Activated CD4-positive, alpha-beta T cell treated with anti-CD3 and anti-CD28 coated beads, Interleukin-2, amount 10 ng/mL, durations not matched to agents 7 days and 5 days (primary cell): ENCODE data around the gene AMIGO1. TPM values are rescaled to one million over a fixed set of nuclear protein-coding genes. Genes with fewer than 3 reads are reported as not detected.

Experiments used
- CTCF ChIA-PET: fragments of 350-600 bp; sonication (Branson Sonifier 250); formaldehyde crosslinking; loops from one replicate; lab custom pipeline; 2021; ENCODE audit warnings: antibody characterized with exemption; lab: Charles Lee
- POLR2A ChIA-PET: fragments of 350-600 bp; sonication (Branson Sonifier 250); formaldehyde crosslinking; loops from one replicate; lab custom pipeline; 2021; ENCODE audit warnings: antibody characterized with exemption; lab: Charles Lee
- DNase-seq: peaks from one replicate; pipeline ENCODE4 v3.0.0-alpha.2; 2020
- H3K27ac Mint-ChIP-seq: one replicate; pipeline ENCODE4 v1.8.0; 2021; ENCODE audit warnings: mild to moderate bottlenecking, moderate library complexity, mixed read lengths
- H3K27me3 Mint-ChIP-seq: one replicate; pipeline ENCODE4 v1.8.0; 2021; ENCODE audit warnings: mixed read lengths
- H3K36me3 Mint-ChIP-seq: one replicate; pipeline ENCODE4 v1.8.0; 2021; ENCODE audit warnings: low read depth, mixed read lengths
- H3K4me1 Mint-ChIP-seq: one replicate; pipeline ENCODE4 v1.8.0; 2021; ENCODE audit warnings: mixed read lengths
- H3K4me3 Mint-ChIP-seq: one replicate; pipeline ENCODE4 v1.8.0; 2021; ENCODE audit warnings: mild to moderate bottlenecking, moderate library complexity, mixed read lengths
- H3K9me3 Mint-ChIP-seq: one replicate; pipeline ENCODE4 v1.8.0; 2021; ENCODE audit warnings: mixed read lengths
- total RNA-seq, 2 experiments: library from RNA; stranded (reverse); gene quantifications; one replicate each; pipeline ENCODE4 v1.2.3, GENCODE V29; 2021

The AMIGO1 gene
- total RNA-seq, 2 experiments from 2014 or later: 5.8 to 7.6 TPM

- Mint-ChIP-seq H3K36me3 (no peaks in the 10 kb centered on the region), H3K27me3 (peaks cover 5% of the 10 kb centered on the region), H3K9me3 (no peaks in the 10 kb centered on the region), H3K27ac (peak overlapping the region; percentile 96), H3K4me3 (peak overlapping the region; percentile 17), H3K4me1 (peaks cover 39% of the 10 kb centered on the region)
- CTCF ChIA-PET: interaction anchor here (1.0 to 46.6 kb wide), 5 partner anchors 8 to 431 kb away, joined by 3 to 1139 read pairs (median 4); partner anchors contain the start of genes AMIGO1, ATXN7L2 and CYB561D1
- DNase-seq: no peak
- POLR2A ChIA-PET: no interaction called here
Measured at GRCh38 chr1:109530457-109531087, 21.0 kb upstream of the AMIGO1 start.

DNA sequence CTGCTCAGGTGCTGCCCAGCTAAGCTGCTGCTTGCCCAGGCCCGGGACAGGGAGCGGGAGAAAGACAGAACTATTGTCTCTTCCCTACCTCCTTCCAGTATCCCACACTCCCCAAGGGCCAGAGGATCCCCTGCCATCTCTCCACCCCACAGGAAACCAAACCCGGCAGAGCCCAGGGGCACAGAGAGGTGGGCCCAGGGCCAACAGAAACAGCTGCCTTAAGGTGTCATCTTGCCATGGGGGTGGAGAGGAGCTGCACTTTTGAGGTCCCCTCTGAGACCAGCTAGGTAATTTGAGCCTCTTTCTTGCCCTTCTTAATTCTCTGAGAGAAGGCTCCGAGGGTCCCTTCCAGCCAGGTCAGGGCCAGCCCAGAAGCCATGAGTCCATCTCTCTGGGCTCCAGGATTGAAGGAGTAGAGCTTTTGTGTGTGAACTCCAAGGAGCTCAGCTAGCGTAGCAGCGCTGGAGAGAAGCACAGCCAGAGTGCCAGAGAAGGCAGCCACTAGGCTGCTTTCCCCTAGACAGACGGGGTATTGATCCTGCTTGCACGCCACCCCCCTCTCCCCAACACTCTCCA, 20.4 kb upstream of the AMIGO1 start:
- CTCF ChIA-PET: interaction anchor here (0.7 to 46.6 kb wide), 7 partner anchors 9 to 432 kb away, joined by 3 to 1139 read pairs (median 3); partner anchors contain the start of genes AMIGO1, ATXN7L2 and CYB561D1
- no peak for DNase-seq
- Mint-ChIP-seq H3K4me1 (peaks cover 39% of the 10 kb centered on the region), H3K9me3 (no peaks in the 10 kb centered on the region), H3K27ac (peak overlapping the region; percentile 96), H3K27me3 (peaks cover 5% of the 10 kb centered on the region), H3K36me3 (no peaks in the 10 kb centered on the region), H3K4me3 (no peak overlapping the region)
- POLR2A ChIA-PET: no interaction called here

DNA sequence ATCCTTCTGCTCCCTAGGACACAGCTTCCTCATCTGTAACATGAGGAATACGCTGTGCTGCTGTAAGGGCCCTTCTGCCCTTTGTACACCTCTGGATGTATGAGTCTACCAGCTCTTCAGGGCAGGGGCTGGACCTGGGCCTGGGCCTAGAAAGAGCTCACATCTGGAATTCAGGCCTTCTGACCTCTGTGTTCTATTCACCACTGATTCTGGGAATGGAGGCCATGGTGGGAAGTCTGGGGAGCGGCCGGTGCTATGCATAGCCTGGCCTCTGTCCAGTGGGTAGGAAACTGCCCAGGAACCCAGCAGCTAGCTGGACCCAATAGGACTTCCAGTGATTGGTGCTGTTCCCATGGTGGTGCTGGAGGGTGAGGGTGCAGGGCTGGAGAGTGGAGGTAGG, 19.2 kb upstream of the AMIGO1 start:
- no peak for DNase-seq

GRCh38 chr1:109527846-109528695, 18.5 kb upstream of the AMIGO1 start:
- Mint-ChIP-seq H3K36me3 (no peaks in the 10 kb centered on the region), H3K9me3 (no peaks in the 10 kb centered on the region), H3K27me3 (peaks cover 5% of the 10 kb centered on the region), H3K4me1 (peaks cover 38% of the 10 kb centered on the region), H3K27ac (no peak overlapping the region), H3K4me3 (no peak overlapping the region)
- DNase-seq: no peak
- POLR2A ChIA-PET: no interaction called here
- CTCF ChIA-PET: interaction anchor here (0.9 to 46.6 kb wide), 5 partner anchors 9 to 103 kb away, joined by 3 to 1139 read pairs (median 4); partner anchors contain the start of genes AMIGO1, ATXN7L2 and CYB561D1

More for the DNA sequence above, 19.2 kb upstream of the AMIGO1 start:
- Mint-ChIP-seq H3K4me1 (peaks cover 39% of the 10 kb centered on the region), H3K4me3 (no peak overlapping the region), H3K36me3 (no peaks in the 10 kb centered on the region), H3K27me3 (peaks cover 5% of the 10 kb centered on the region), H3K9me3 (no peaks in the 10 kb centered on the region), H3K27ac (no peak overlapping the region)
- ChIA-PET POLR2A (no interaction called here), CTCF (interaction anchor here (0.9 to 46.6 kb wide), 6 partner anchors 9 to 103 kb away, joined by 3 to 1139 read pairs (median 4); partner anchors contain the start of genes AMIGO1, ATXN7L2 and CYB561D1)

GRCh38 chr1:109527098-109527811, 17.7 kb upstream of the AMIGO1 start:
- H3K27ac Mint-ChIP-seq: no peak overlapping the region
- POLR2A ChIA-PET: no interaction called here

GRCh38 chr1:109523706-109524105, 14.2 kb upstream of the AMIGO1 start:
- Mint-ChIP-seq H3K4me1 (peaks cover 2% of the 10 kb centered on the region), H3K4me3 (no peak overlapping the region), H3K9me3 (no peaks in the 10 kb centered on the region), H3K36me3 (no peaks in the 10 kb centered on the region), H3K27me3 (peaks cover 21% of the 10 kb centered on the region), H3K27ac (no peak overlapping the region)
- CTCF ChIA-PET: interaction anchor here (1.6 to 46.6 kb wide), 2 partner anchors 9 to 25 kb away, joined by 8 to 1139 read pairs; partner anchors contain the start of genes AMIGO1, ATXN7L2 and CYB561D1
- no peak for DNase-seq
- POLR2A ChIA-PET: no interaction called here

More at GRCh38 chr1:109527098-109527811, 17.7 kb upstream of the AMIGO1 start:
- Mint-ChIP-seq H3K36me3 (no peaks in the 10 kb centered on the region), H3K4me3 (no peak overlapping the region), H3K4me1 (peaks cover 32% of the 10 kb centered on the region), H3K27me3 (peaks cover 10% of the 10 kb centered on the region), H3K9me3 (no peaks in the 10 kb centered on the region)
- CTCF ChIA-PET: interaction anchor here (0.7 to 46.6 kb wide), 3 partner anchors 19 to 489 kb away, joined by 4 to 1139 read pairs (median 7); partner anchors contain the start of genes AMIGO1, ATXN7L2 and CYB561D1
- no peak for DNase-seq

GRCh38 chr1:109522026-109522425, 12.5 kb upstream of the AMIGO1 start:
- H3K27ac Mint-ChIP-seq: no peak overlapping the region
- H3K9me3 Mint-ChIP-seq: no peaks in the 10 kb centered on the region
- no peak overlapping the region for H3K4me3 Mint-ChIP-seq
- ChIA-PET CTCF (interaction anchor here (1.3 to 46.6 kb wide), 3 partner anchors 11 to 23 kb away, joined by 3 to 1139 read pairs (median 3); partner anchors contain the start of genes AMIGO1, ATXN7L2 and CYB561D1), POLR2A (no interaction called here)
- H3K4me1 Mint-ChIP-seq: peaks cover 1% of the 10 kb centered on the region
- peaks cover 21% of the 10 kb centered on the region for H3K27me3 Mint-ChIP-seq
- no peak for DNase-seq
- no peaks in the 10 kb centered on the region for H3K36me3 Mint-ChIP-seq

DNA sequence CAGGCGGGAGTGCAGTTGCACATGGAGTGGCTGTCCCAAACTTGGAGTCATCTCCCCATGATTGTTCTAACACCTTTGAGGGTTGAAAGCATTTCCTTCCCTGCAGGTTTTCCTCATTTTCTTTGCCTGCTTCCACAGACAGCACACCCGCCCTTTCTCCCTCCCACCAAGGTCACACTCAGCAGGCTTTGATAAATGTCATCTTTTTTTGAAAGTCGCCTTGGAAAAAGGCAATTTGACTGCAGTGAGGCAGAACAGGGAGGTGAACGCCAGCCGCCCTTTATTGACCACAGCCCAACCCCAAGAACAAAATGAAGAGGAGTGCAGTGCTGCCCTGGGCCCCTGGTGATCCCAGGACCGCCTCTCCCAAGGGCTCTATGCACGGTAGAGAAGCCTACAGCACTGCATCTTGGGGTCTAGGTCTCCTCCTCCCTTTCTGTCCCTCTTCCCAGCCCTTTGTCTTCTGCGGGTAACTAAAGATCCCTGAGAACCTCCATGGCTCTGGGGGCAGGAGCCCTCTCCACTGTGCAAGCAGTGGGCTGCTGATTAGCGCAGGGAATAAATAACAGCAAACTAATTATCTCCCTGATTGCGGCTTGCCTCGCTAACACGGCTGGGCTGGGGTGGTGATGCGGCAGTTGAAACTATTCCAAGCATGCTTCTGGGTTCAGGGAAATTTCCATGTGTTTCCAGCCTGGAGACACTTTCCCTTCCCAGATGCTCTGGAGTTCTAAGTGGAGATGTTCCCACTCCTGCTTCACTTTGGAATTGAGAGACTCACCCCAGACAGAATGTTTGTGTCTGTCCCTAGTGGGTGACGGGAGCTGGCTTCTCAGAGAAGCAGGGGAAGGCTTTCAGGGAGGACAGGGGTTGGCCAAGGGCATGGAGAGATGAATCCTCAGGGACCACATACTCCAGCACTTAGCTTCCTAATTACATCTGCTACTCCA, 11.8 kb upstream of the AMIGO1 start:
- peaks cover 19% of the 10 kb centered on the region for H3K27me3 Mint-ChIP-seq
- ChIA-PET POLR2A (no interaction called here), CTCF (interaction anchor here (1.3 to 46.6 kb wide), 4 partner anchors 3 to 22 kb away, joined by 3 to 1139 read pairs (median 571); partner anchors contain the start of genes AMIGO1, ATXN7L2, CYB561D1 and GPR61)
- no peak for DNase-seq
- H3K4me3 Mint-ChIP-seq: no peak overlapping the region
- H3K4me1 Mint-ChIP-seq: peaks cover 1% of the 10 kb centered on the region
- H3K9me3 Mint-ChIP-seq: no peaks in the 10 kb centered on the region
- H3K36me3 Mint-ChIP-seq: no peaks in the 10 kb centered on the region
- H3K27ac Mint-ChIP-seq: no peak overlapping the region

- POLR2A ChIA-PET: no interaction called here
- Mint-ChIP-seq H3K9me3 (no peaks in the 10 kb centered on the region), H3K27me3 (peaks cover 13% of the 10 kb centered on the region), H3K4me3 (no peak overlapping the region), H3K27ac (no peak overlapping the region), H3K36me3 (no peaks in the 10 kb centered on the region), H3K4me1 (peaks cover 5% of the 10 kb centered on the region)
- CTCF ChIA-PET: interaction anchor here (1.6 to 46.6 kb wide), 3 partner anchors 7 to 122 kb away, joined by 5 to 1139 read pairs (median 1139); partner anchors contain the start of genes AMIGO1, ATXN7L2, CYB561D1 and GPR61
- no peak for DNase-seq
Measured at GRCh38 chr1:109517337-109517736, 7.8 kb upstream of the AMIGO1 start.

- Mint-ChIP-seq H3K4me1 (peaks cover 6% of the 10 kb centered on the region), H3K4me3 (no peak overlapping the region), H3K27ac (no peak overlapping the region), H3K9me3 (no peaks in the 10 kb centered on the region), H3K27me3 (peaks cover 11% of the 10 kb centered on the region), H3K36me3 (no peaks in the 10 kb centered on the region)
- POLR2A ChIA-PET: no interaction called here
- CTCF ChIA-PET: interaction anchor here (43.6 to 46.6 kb wide), 2 partner anchors 7 to 18 kb away, joined by 1139 read pairs; partner anchors contain the start of genes AMIGO1, ATXN7L2, CYB561D1 and GPR61
- no peak for DNase-seq
Measured at GRCh38 chr1:109516872-109517271, 7.3 kb upstream of the AMIGO1 start.

GRCh38 chr1:109514846-109515245, 5.3 kb upstream of the AMIGO1 start:
- no peak overlapping the region for H3K4me3 Mint-ChIP-seq
- peaks cover 2% of the 10 kb centered on the region for H3K36me3 Mint-ChIP-seq
- ChIA-PET CTCF (interaction anchor here (43.6 to 46.6 kb wide), 2 partner anchors 9 to 16 kb away, joined by 1139 read pairs; partner anchors contain the start of genes AMIGO1, ATXN7L2, CYB561D1 and GPR61), POLR2A (no interaction called here)
- peaks cover 26% of the 10 kb centered on the region for H3K4me1 Mint-ChIP-seq
- peaks cover 7% of the 10 kb centered on the region for H3K27me3 Mint-ChIP-seq
- no peaks in the 10 kb centered on the region for H3K9me3 Mint-ChIP-seq
- no peak overlapping the region for H3K27ac Mint-ChIP-seq
- no peak for DNase-seq
